Type B pancreatic cell (in vitro differentiated cells): ENCODE measurements around the gene RYR2. TPM values are rescaled to one million over a fixed set of nuclear protein-coding genes. Genes with fewer than 3 reads are reported as not detected.

Experiments used
- DNase-seq: peaks from one replicate; pipeline ENCODE4 v3.0.0; 2021; ENCODE audit warnings: mixed read lengths; ENCODE audit not compliant: unreplicated experiment; ENCODE audit errors: extremely low spot score
- H3K27ac Mint-ChIP-seq: 2 replicates; pipeline ENCODE4 v1.8.0; 2021; ENCODE audit warnings: mild to moderate bottlenecking, mixed read lengths
- H3K27me3 Mint-ChIP-seq: 2 replicates; pipeline ENCODE4 v1.8.0; 2021; ENCODE audit warnings: mixed read lengths
- H3K36me3 Mint-ChIP-seq: 2 replicates; pipeline ENCODE4 v1.8.0; 2021; ENCODE audit warnings: mixed read lengths
- H3K4me1 Mint-ChIP-seq: one replicate; pipeline ENCODE4 v1.8.0; 2021; ENCODE audit warnings: mixed read lengths; ENCODE audit not compliant: unreplicated experiment
- H3K4me3 Mint-ChIP-seq: 2 replicates; pipeline ENCODE4 v1.8.0; 2021; ENCODE audit warnings: mild to moderate bottlenecking, mixed read lengths
- H3K9me3 Mint-ChIP-seq: 2 replicates; pipeline ENCODE4 v1.8.0; 2021; ENCODE audit warnings: mixed read lengths
- total RNA-seq: library from RNA; stranded (reverse); gene quantifications from 2 replicates; pipeline ENCODE4 v1.2.1, GENCODE V29; 2021; ENCODE audit warnings: low replicate concordance
- TF ChIP-seq, protein P1 (sequence below): fragments of 200-600 bp; sonication (generic); conservative IDR thresholded peaks from 2 replicates; pipeline ENCODE4 v1.5.0; 2021; ENCODE audit warnings: antibody characterized with exemption, mild to moderate bottlenecking

RYR2 gene
- total RNA-seq, 1 donor from 2014 or later, result 0.58 TPM

DNA sequence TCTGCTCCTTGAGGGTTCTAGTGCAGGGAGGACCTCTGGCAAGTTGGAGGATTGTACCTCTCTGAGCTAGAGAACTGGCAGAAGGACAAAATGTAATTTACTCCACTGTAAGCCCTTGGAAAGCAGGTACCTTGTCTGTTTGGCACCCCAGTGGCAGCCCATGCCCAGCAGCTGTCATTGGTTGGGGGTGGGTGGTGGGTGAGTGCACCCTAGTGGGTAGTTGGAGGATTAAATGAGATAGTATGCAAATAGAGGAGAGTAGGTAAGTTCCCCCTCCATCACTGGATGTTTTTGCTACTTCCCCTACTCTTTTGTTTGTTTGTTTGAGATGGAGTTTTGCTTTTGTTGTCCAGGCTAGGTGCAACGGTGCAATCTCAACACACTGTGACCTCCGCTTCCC lies 69.8 kb downstream of the RYR2 start:
- no peak for DNase-seq
- no peaks in the 10 kb centered on the region for H3K36me3 Mint-ChIP-seq

DNA sequence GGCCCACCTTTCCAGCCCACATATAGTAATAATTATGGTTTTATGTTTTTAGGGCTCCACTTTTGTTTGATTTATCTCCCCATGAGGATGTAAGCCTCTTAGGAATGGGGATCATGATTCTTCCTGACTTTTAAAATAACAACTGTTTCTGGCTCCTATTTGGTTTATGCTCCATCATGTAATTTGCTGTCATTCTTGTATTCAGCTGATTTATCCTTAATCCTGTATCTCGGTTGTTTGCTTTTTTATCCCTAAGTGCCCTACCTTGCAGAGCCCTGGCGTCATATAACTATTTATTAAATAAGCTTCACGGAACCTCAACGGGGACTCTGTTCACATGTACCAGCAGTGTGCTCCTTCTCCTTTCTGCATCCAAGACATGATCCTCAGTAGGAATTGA lies 70.7 kb downstream of the RYR2 start:
- Mint-ChIP-seq H3K9me3 (no peaks in the 10 kb centered on the region), H3K27me3 (peaks cover under 1% of the 10 kb centered on the region), H3K27ac (no peak overlapping the region), H3K4me1 (peaks cover 3% of the 10 kb centered on the region), H3K36me3 (no peaks in the 10 kb centered on the region), H3K4me3 (no peak overlapping the region)
- TF ChIP-seq, protein P1, sequence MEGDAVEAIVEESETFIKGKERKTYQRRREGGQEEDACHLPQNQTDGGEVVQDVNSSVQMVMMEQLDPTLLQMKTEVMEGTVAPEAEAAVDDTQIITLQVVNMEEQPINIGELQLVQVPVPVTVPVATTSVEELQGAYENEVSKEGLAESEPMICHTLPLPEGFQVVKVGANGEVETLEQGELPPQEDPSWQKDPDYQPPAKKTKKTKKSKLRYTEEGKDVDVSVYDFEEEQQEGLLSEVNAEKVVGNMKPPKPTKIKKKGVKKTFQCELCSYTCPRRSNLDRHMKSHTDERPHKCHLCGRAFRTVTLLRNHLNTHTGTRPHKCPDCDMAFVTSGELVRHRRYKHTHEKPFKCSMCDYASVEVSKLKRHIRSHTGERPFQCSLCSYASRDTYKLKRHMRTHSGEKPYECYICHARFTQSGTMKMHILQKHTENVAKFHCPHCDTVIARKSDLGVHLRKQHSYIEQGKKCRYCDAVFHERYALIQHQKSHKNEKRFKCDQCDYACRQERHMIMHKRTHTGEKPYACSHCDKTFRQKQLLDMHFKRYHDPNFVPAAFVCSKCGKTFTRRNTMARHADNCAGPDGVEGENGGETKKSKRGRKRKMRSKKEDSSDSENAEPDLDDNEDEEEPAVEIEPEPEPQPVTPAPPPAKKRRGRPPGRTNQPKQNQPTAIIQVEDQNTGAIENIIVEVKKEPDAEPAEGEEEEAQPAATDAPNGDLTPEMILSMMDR, result no peak
- no peak for DNase-seq

More for the DNA sequence above, 69.8 kb downstream of the RYR2 start:
- TF ChIP-seq, protein P1, result no peak
- Mint-ChIP-seq H3K4me3 (no peak overlapping the region), H3K9me3 (no peaks in the 10 kb centered on the region), H3K27me3 (peaks cover 3% of the 10 kb centered on the region), H3K4me1 (peaks cover 4% of the 10 kb centered on the region), H3K27ac (no peak overlapping the region)

DNA sequence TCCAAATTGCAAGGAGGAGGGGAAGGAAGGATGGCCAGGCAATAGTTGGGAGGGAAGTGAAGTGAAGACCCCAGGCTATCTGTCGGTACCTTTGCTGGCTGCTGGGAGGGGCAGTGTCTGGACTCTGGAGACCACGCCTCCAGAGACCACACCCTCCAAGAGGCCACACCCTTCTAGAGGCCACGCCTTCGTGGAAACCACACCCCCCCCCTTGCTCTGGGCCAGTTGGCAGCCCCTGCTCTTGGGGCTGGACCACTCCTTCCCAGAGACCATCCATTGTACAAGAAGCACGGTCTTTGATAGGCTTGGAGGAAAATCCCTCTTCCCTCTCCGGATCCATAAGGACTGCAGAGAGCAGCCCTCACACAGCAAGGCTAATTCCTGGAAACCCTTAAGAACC lies 73.1 kb downstream of the RYR2 start:
- H3K27me3 Mint-ChIP-seq, result no peaks in the 10 kb centered on the region
- DNase-seq, result no peak
- no peaks in the 10 kb centered on the region for H3K9me3 Mint-ChIP-seq
- H3K36me3 Mint-ChIP-seq, result no peaks in the 10 kb centered on the region
- no peaks in the 10 kb centered on the region for H3K4me1 Mint-ChIP-seq
- TF ChIP-seq, protein P1, result no peak
- H3K4me3 Mint-ChIP-seq, result no peak overlapping the region
- no peak overlapping the region for H3K27ac Mint-ChIP-seq

DNA sequence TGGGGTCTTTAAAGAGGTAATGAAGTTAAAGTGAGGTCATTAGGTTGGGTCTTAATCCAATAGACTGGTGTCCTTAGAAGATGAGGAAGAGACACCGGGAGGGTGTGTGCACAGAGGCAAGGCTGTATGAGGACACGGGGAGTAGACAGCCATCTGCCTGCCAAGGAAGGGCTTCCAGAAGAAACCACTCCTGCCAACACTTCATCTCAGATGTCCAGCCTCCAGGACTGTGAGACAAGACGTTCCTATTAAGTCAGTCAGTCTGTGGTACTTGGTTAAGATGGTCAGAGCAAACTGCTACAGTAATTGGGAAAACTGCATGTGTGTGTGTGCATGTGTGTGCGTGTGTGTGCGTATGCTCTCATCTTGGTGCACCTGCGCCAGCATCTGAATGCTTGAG lies 77.1 kb downstream of the RYR2 start:
- Mint-ChIP-seq H3K36me3 (no peaks in the 10 kb centered on the region), H3K9me3 (no peaks in the 10 kb centered on the region), H3K4me1 (no peaks in the 10 kb centered on the region), H3K4me3 (no peak overlapping the region), H3K27ac (no peak overlapping the region), H3K27me3 (no peaks in the 10 kb centered on the region)
- TF ChIP-seq, protein P1, result no peak
- DNase-seq, result no peak

DNA sequence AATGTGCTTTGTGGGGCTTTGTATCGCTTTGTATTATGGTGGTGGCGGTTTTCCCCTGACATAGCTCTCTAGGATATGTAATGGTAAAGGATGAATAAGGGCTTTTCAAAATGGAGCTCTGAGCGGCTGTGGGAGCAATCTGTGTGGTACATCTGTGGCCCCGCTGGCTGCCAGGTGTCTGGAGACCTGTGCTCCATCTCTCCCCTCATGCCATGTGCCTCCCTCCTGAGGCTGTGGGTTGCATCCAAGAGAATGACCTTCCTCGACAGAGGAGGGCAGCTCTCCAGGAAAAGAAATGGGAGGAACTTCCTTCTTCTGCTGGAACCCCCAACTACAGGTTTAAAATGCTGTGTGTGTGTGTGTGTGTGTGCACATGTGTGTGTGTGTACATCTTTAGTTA lies 78.7 kb downstream of the RYR2 start:
- H3K4me3 Mint-ChIP-seq, result no peak overlapping the region
- TF ChIP-seq, protein P1, result no peak
- H3K36me3 Mint-ChIP-seq, result no peaks in the 10 kb centered on the region
- H3K27ac Mint-ChIP-seq, result no peak overlapping the region
- no peaks in the 10 kb centered on the region for H3K9me3 Mint-ChIP-seq
- DNase-seq, result no peak
- H3K4me1 Mint-ChIP-seq, result no peaks in the 10 kb centered on the region
- no peaks in the 10 kb centered on the region for H3K27me3 Mint-ChIP-seq

DNA sequence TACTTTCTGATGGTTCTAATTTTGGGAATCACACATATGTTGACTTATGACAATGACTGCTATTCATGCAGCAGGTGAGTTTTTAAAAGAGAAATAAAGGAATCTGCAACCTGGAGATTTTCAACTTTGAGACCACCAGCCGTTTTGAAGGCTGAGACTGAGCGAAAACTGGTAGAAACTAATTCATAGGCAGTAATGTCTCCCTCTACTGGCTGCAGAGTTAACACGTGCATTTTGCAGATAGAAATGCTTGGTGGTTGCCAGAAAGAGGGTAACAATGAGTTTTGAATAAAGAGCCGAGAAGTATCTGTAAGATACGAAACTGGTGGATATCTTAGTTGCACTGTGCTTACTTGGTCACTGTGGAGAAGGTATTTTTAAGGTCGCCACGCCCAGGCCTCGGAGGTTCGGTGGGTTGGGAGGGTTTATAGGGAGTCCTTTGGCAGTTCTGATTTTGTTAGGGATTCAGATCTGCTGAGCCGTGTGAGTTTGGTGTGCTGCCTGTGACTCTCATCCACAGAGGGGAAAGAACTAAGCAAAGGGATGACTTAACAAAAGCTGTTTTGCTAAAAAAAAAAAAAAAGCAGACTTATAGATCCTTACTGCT lies 83.0 kb downstream of the RYR2 start:
- Mint-ChIP-seq H3K4me3 (no peak overlapping the region), H3K4me1 (no peaks in the 10 kb centered on the region), H3K27ac (no peak overlapping the region), H3K27me3 (no peaks in the 10 kb centered on the region), H3K9me3 (peaks cover 5% of the 10 kb centered on the region), H3K36me3 (no peaks in the 10 kb centered on the region)
- TF ChIP-seq, protein P1, result peak; percentile 66
- no peak for DNase-seq
